HepG2 (cell line): ENCODE measurements around the gene FDPS. TPM values are rescaled to one million over a fixed set of nuclear protein-coding genes. Genes with fewer than 3 reads are reported as not detected.

Source experiments
- EHMT2 ChIP-seq: fragments of 200-600 bp; sonication (generic); IDR thresholded peaks from 2 replicates; pipeline ENCODE4 v1.7.0; 2017; ENCODE audit warnings: antibody characterized with exemption, low read depth, low read length, borderline replicate concordance
- KDM5A ChIP-seq: fragments of 200-600 bp; sonication (generic); IDR thresholded peaks from 2 replicates; pipeline ENCODE4 v1.7.0; 2018; ENCODE audit warnings: antibody characterized with exemption, mild to moderate bottlenecking, low read length, borderline replicate concordance
- NFE2L1 ChIP-seq: sonication (generic); formaldehyde crosslinking; IDR thresholded peaks from 2 replicates; pipeline ENCODE4 v1.4.0; 2020; ENCODE audit warnings: missing genetic modification reagents, mild to moderate bottlenecking, borderline replicate concordance
- RARA ChIP-seq: IDR thresholded peaks from 2 replicates; pipeline ENCODE4 v1.6.1; 2016; ENCODE audit warnings: missing genetic modification reagents, missing compliant biosample characterization
- RORA ChIP-seq: sonication (generic); formaldehyde crosslinking; IDR thresholded peaks from 2 replicates; pipeline ENCODE4 v1.5.0; 2020; ENCODE audit warnings: mild to moderate bottlenecking, missing genetic modification reagents, moderate library complexity
- SAP130 ChIP-seq: IDR thresholded peaks from 2 replicates; pipeline ENCODE4 v1.6.1; 2016; ENCODE audit warnings: low read depth
- ZNF501 ChIP-seq: sonication (generic); formaldehyde crosslinking; IDR thresholded peaks from 2 replicates; pipeline ENCODE4 v1.5.1; 2020; ENCODE audit warnings: mild to moderate bottlenecking, moderate library complexity, missing genetic modification reagents
- ZNF550 ChIP-seq: sonication (generic); formaldehyde crosslinking; IDR thresholded peaks from 2 replicates; pipeline ENCODE4 v1.4.0; 2020; ENCODE audit warnings: mild to moderate bottlenecking, missing genetic modification reagents, borderline replicate concordance
- ZNF879 ChIP-seq: sonication (generic); formaldehyde crosslinking; IDR thresholded peaks from 2 replicates; pipeline ENCODE4 v1.8.1; 2023; ENCODE audit warnings: missing genetic modification reagents
- ZNF883 ChIP-seq: sonication (generic); formaldehyde crosslinking; IDR thresholded peaks from 2 replicates; pipeline ENCODE4 v1.5.1; 2020; ENCODE audit warnings: mild to moderate bottlenecking, missing genetic modification reagents; ENCODE audit errors: not compliant biosample characterization
- ZZZ3 ChIP-seq: sonication (generic); formaldehyde crosslinking; IDR thresholded peaks from 2 replicates; pipeline ENCODE4 v1.4.0; 2020; ENCODE audit warnings: missing genetic modification reagents, mild to moderate bottlenecking, borderline replicate concordance
- polyA plus RNA-seq, 8 experiments: library from polyadenylated mRNA; depleted of rRNA in 3 of 8; stranded (reverse) in 7 of 8; unstranded in 1 of 8; fragments of >200 nt; fragmentation: Illumina TruSeq in 4 of 8; extraction: Trizol in 4 of 8; gene quantifications; 2 replicates each; pipeline versions ENCODE4 v1.2.1 to v1.2.3, GENCODE V29; 2011 to 2016; ENCODE audit warnings: low read depth in 4 of 8, missing spikeins in 1 of 8, mixed read lengths in 1 of 8; ENCODE audit not compliant: insufficient read depth in 1 of 8
- total RNA-seq, 5 experiments: library from RNA; depleted of rRNA; stranded (reverse); fragments of >200 nt; fragmentation: Illumina TruSeq; extraction: Trizol; gene quantifications; 2 replicates each; pipeline ENCODE4 v1.2.3, GENCODE V29; 2016; ENCODE audit warnings: low read depth in 1 of 5
- TF ChIP-seq, protein P1 (sequence below): IDR thresholded peaks from 2 replicates; pipeline ENCODE4 v1.6.1; 2016; ENCODE audit warnings: mild to moderate bottlenecking
- TF ChIP-seq, protein P2 (sequence below): sonication (generic); formaldehyde crosslinking; IDR thresholded peaks from 2 replicates; pipeline ENCODE4 v1.5.0; 2020; ENCODE audit warnings: mild to moderate bottlenecking, missing genetic modification reagents, borderline replicate concordance
- TF ChIP-seq, protein P3 (sequence below): sonication (generic); formaldehyde crosslinking; IDR thresholded peaks from 2 replicates; pipeline ENCODE4 v1.4.0; 2020; ENCODE audit warnings: low read depth, mild to moderate bottlenecking, missing genetic modification reagents
- TF ChIP-seq, protein P4 (sequence below): sonication (generic); formaldehyde crosslinking; IDR thresholded peaks from 2 replicates; pipeline ENCODE4 v1.5.0; 2020; ENCODE audit warnings: mild to moderate bottlenecking, missing genetic modification reagents, moderate library complexity
- TF ChIP-seq, protein P5 (sequence below): sonication (generic); formaldehyde crosslinking; conservative IDR thresholded peaks from 2 replicates; pipeline ENCODE4 v1.4.0; 2020; ENCODE audit warnings: missing genetic modification reagents

Gene FDPS
- total and polyA plus RNA-seq, 2 of the 13 experiments (the other 11 are each of a cell fraction or from before 2014, with no cell fraction given) = 264 to 519 TPM

DNA sequence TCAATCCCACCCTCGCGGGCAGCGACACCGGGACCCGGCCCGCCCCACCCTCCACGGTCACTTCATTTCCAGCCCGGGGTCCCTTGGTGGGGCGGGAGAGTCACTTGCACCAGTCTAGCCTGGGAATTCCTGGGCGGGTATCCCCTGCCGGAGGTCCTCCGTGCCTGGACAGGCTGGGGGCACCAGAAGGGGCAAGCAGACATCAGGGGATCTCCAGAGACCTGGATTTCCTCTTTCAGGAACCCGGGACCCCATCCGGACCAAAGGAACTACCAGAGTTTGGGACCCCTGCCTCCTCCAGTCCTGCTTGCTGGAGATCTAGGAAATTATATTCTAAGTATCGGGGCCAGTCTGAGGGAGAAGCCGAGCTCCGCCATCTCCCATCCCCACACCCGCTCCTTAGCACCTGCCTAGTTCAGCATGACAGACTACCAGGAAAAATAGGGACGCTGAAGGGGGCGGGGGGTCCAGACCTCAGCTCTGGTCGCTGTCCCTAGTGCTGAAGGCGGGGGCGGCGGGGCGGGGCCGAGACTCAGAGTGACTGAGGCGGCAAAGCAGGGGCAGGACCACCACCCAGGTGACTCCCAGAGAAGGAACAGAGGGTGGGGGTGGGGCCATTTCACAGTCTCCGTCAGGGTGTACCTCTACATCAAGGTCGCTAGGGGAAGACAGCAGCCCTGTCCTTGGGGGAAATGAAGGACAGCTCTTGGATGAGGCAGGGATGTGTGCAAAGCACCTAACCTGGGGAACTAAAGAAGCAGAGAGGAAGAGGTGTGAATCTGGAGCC is 30.6 kb upstream of the FDPS start (continued):
- TF ChIP-seq, protein P1, sequence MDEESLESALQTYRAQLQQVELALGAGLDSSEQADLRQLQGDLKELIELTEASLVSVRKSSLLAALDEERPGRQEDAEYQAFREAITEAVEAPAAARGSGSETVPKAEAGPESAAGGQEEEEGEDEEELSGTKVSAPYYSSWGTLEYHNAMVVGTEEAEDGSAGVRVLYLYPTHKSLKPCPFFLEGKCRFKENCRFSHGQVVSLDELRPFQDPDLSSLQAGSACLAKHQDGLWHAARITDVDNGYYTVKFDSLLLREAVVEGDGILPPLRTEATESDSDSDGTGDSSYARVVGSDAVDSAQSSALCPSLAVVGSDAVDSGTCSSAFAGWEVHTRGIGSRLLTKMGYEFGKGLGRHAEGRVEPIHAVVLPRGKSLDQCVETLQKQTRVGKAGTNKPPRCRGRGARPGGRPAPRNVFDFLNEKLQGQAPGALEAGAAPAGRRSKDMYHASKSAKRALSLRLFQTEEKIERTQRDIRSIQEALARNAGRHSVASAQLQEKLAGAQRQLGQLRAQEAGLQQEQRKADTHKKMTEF = no peak
- TF ChIP-seq ZNF501 (CRISPR knock-in tag) = no peak
- TF ChIP-seq, protein P2, sequence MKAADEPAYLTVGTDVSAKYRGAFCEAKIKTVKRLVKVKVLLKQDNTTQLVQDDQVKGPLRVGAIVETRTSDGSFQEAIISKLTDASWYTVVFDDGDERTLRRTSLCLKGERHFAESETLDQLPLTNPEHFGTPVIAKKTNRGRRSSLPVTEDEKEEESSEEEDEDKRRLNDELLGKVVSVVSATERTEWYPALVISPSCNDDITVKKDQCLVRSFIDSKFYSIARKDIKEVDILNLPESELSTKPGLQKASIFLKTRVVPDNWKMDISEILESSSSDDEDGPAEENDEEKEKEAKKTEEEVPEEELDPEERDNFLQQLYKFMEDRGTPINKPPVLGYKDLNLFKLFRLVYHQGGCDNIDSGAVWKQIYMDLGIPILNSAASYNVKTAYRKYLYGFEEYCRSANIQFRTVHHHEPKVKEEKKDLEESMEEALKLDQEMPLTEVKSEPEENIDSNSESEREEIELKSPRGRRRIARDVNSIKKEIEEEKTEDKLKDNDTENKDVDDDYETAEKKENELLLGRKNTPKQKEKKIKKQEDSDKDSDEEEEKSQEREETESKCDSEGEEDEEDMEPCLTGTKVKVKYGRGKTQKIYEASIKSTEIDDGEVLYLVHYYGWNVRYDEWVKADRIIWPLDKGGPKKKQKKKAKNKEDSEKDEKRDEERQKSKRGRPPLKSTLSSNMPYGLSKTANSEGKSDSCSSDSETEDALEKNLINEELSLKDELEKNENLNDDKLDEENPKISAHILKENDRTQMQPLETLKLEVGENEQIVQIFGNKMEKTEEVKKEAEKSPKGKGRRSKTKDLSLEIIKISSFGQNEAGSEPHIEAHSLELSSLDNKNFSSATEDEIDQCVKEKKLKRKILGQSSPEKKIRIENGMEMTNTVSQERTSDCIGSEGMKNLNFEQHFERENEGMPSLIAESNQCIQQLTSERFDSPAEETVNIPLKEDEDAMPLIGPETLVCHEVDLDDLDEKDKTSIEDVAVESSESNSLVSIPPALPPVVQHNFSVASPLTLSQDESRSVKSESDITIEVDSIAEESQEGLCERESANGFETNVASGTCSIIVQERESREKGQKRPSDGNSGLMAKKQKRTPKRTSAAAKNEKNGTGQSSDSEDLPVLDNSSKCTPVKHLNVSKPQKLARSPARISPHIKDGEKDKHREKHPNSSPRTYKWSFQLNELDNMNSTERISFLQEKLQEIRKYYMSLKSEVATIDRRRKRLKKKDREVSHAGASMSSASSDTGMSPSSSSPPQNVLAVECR = peak; percentile 65
- TF ChIP-seq ZZZ3 = no peak
- no peak for TF ChIP-seq ZNF550 (CRISPR knock-in tag)
- no peak for TF ChIP-seq NFE2L1 (CRISPR knock-in tag)
- TF ChIP-seq, protein P3, sequence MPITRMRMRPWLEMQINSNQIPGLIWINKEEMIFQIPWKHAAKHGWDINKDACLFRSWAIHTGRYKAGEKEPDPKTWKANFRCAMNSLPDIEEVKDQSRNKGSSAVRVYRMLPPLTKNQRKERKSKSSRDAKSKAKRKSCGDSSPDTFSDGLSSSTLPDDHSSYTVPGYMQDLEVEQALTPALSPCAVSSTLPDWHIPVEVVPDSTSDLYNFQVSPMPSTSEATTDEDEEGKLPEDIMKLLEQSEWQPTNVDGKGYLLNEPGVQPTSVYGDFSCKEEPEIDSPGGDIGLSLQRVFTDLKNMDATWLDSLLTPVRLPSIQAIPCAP (CRISPR knock-in tag) = no peak
- TF ChIP-seq, protein P4, sequence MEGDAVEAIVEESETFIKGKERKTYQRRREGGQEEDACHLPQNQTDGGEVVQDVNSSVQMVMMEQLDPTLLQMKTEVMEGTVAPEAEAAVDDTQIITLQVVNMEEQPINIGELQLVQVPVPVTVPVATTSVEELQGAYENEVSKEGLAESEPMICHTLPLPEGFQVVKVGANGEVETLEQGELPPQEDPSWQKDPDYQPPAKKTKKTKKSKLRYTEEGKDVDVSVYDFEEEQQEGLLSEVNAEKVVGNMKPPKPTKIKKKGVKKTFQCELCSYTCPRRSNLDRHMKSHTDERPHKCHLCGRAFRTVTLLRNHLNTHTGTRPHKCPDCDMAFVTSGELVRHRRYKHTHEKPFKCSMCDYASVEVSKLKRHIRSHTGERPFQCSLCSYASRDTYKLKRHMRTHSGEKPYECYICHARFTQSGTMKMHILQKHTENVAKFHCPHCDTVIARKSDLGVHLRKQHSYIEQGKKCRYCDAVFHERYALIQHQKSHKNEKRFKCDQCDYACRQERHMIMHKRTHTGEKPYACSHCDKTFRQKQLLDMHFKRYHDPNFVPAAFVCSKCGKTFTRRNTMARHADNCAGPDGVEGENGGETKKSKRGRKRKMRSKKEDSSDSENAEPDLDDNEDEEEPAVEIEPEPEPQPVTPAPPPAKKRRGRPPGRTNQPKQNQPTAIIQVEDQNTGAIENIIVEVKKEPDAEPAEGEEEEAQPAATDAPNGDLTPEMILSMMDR = peak; percentile 55
- TF ChIP-seq ZNF883 (CRISPR knock-in tag) = peak; percentile 9
- TF ChIP-seq RARA (CRISPR knock-in tag) = no peak
- no peak; the same call in 1 of the 2 replicates for TF ChIP-seq KDM5A
- peak; percentile 74; the same call in 1 of the 2 replicates for TF ChIP-seq ZNF879 (CRISPR knock-in tag)
- peak; percentile 69; the same call in 1 of the 2 replicates for TF ChIP-seq EHMT2
- TF ChIP-seq, protein P5, sequence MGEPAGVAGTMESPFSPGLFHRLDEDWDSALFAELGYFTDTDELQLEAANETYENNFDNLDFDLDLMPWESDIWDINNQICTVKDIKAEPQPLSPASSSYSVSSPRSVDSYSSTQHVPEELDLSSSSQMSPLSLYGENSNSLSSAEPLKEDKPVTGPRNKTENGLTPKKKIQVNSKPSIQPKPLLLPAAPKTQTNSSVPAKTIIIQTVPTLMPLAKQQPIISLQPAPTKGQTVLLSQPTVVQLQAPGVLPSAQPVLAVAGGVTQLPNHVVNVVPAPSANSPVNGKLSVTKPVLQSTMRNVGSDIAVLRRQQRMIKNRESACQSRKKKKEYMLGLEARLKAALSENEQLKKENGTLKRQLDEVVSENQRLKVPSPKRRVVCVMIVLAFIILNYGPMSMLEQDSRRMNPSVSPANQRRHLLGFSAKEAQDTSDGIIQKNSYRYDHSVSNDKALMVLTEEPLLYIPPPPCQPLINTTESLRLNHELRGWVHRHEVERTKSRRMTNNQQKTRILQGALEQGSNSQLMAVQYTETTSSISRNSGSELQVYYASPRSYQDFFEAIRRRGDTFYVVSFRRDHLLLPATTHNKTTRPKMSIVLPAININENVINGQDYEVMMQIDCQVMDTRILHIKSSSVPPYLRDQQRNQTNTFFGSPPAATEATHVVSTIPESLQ (CRISPR knock-in tag) = no peak
- TF ChIP-seq SAP130 (CRISPR knock-in tag) = peak; percentile 86
- TF ChIP-seq RORA = no peak
